IMR-90 (cell line): ENCODE results near the gene RGS4. TPM values are rescaled to one million over a fixed set of nuclear protein-coding genes. Genes with fewer than 3 reads are reported as not detected.

Experiments used
- ATAC-seq: fragments of 200-7000 bp; cut with Tn5 transposase; 2 replicates; pipeline ENCODE4 v1.9.1; 2020; ENCODE audit warnings: low read depth, mild to moderate bottlenecking, moderate library complexity
- BruUV-seq: library from RNA; stranded (reverse); fragments of 400-500 nt; replicated peaks from 2 replicates; lab custom pipeline; 2021; lab: Mats Ljungman, UMichigan
- CTCF ChIA-PET: fragments of 300-600 bp; formaldehyde crosslinking; extraction: SDS; loops from one replicate; lab custom pipeline; 2021; ENCODE audit warnings: antibody characterized with exemption; lab: Yijun Ruan, JAX
- POLR2A ChIA-PET: fragments of 300-600 bp; sonication (Branson Sonifier 250); formaldehyde crosslinking; loops from one replicate; lab custom pipeline; 2022; ENCODE audit warnings: antibody characterized with exemption; ENCODE audit not compliant: unreplicated experiment; lab: Charles Lee
- DNase-seq: peaks from one replicate; pipeline ENCODE4 v3.0.0; 2013
- H2AFZ ChIP-seq: replicated peaks from 2 replicates; pipeline ENCODE3; 2013; ENCODE audit warnings: low read length, mild to moderate bottlenecking; ENCODE audit not compliant: poor library complexity
- H2AK5ac ChIP-seq: 2 replicates; pipeline ENCODE4 v1.6.1; 2013; ENCODE audit warnings: low read depth, low read length, inconsistent platforms
- H2AK9ac ChIP-seq: replicated peaks from 2 replicates; pipeline ENCODE3; 2013; ENCODE audit warnings: mild to moderate bottlenecking, low read depth, low read length, moderate library complexity; ENCODE audit not compliant: poor library complexity
- H2BK120ac ChIP-seq: 2 replicates; pipeline ENCODE4 v1.6.1; 2013; ENCODE audit warnings: low read depth, low read length, inconsistent platforms
- H2BK15ac ChIP-seq: 3 replicates; pipeline ENCODE4 v1.6.1; 2013; ENCODE audit warnings: low read depth, low read length, inconsistent platforms
- H2BK20ac ChIP-seq: 2 replicates; pipeline ENCODE4 v1.6.1; 2013; ENCODE audit warnings: low read depth, mild to moderate bottlenecking, inconsistent platforms, low read length, moderate library complexity
- H2BK5ac ChIP-seq: 2 replicates; pipeline ENCODE4 v1.6.1; 2013; ENCODE audit warnings: mild to moderate bottlenecking, low read depth, low read length, inconsistent platforms; ENCODE audit not compliant: poor library complexity, severe bottlenecking
- H3K14ac ChIP-seq: replicated peaks from 2 replicates; pipeline ENCODE4 v1.6.1; 2013; ENCODE audit warnings: low read depth, low read length, inconsistent platforms
- H3K18ac ChIP-seq: 2 replicates; pipeline ENCODE4 v1.6.1; 2013; ENCODE audit warnings: low read depth, low read length, control low read depth
- H3K23ac ChIP-seq: 2 replicates; pipeline ENCODE4 v1.6.1; 2013; ENCODE audit warnings: low read depth, low read length, inconsistent platforms
- H3K27ac ChIP-seq: 2 replicates; pipeline ENCODE4 v1.5.1; 2013; ENCODE audit warnings: mild to moderate bottlenecking, control low read depth, low read length; ENCODE audit not compliant: insufficient read depth
- H3K27me3 ChIP-seq: 2 replicates; pipeline ENCODE4 v1.6.1; 2013; ENCODE audit warnings: low read length; ENCODE audit not compliant: control insufficient read depth, insufficient read depth
- H3K36me3 ChIP-seq: 2 replicates; pipeline ENCODE4 v1.6.1; 2013; ENCODE audit warnings: low read length, mixed read lengths; ENCODE audit not compliant: control insufficient read depth, insufficient read depth
- H3K4ac ChIP-seq: 2 replicates; pipeline ENCODE4 v1.6.1; 2013; ENCODE audit warnings: low read depth, low read length, inconsistent platforms
- H3K4me1 ChIP-seq: 2 replicates; pipeline ENCODE4 v1.6.1; 2013; ENCODE audit warnings: low read length, mixed read lengths; ENCODE audit not compliant: control insufficient read depth, insufficient read depth
- H3K4me2 ChIP-seq: 2 replicates; pipeline ENCODE4 v1.6.1; 2013; ENCODE audit warnings: low read depth, mild to moderate bottlenecking, control low read depth, low read length, moderate library complexity
- H3K4me3 ChIP-seq: 2 replicates; pipeline ENCODE4 v1.5.1; 2013; ENCODE audit warnings: low read depth, mild to moderate bottlenecking, control low read depth, low read length, moderate library complexity; ENCODE audit not compliant: insufficient read depth
- H3K56ac ChIP-seq: 2 replicates; pipeline ENCODE4 v1.6.1; 2013; ENCODE audit warnings: low read length, inconsistent platforms; ENCODE audit not compliant: insufficient read depth; ENCODE audit errors: extremely low read depth
- H3K79me1 ChIP-seq, 2 experiments: 2 replicates each; pipeline ENCODE4 v1.6.1; 2013; ENCODE audit warnings: low read length in 2 of 2, inconsistent platforms in 1 of 2, low read depth in 1 of 2
- H3K9ac ChIP-seq: 2 replicates; pipeline ENCODE4 v1.6.1; 2013; ENCODE audit warnings: low read depth, low read length, control low read depth
- H3K9me1 ChIP-seq: 2 replicates; pipeline ENCODE4 v1.6.1; 2013; ENCODE audit warnings: low read length, inconsistent platforms; ENCODE audit not compliant: insufficient read depth
- H3K9me3 ChIP-seq: 2 replicates; pipeline ENCODE4 v1.6.1; 2013; ENCODE audit warnings: low read length; ENCODE audit not compliant: control insufficient read depth, insufficient read depth
- H4K20me1 ChIP-seq: 2 replicates; pipeline ENCODE4 v1.6.1; 2013; ENCODE audit warnings: low read length, inconsistent platforms; ENCODE audit not compliant: insufficient read depth
- H4K5ac ChIP-seq: 2 replicates; pipeline ENCODE4 v1.6.1; 2013; ENCODE audit warnings: mild to moderate bottlenecking, low read depth, low read length, control low read depth
- H4K8ac ChIP-seq, 2 experiments: 2 replicates each; pipeline ENCODE4 v1.6.1; 2013; ENCODE audit warnings: low read depth in 2 of 2, low read length in 2 of 2, control low read depth in 1 of 2, inconsistent platforms in 1 of 2
- H4K91ac ChIP-seq: 2 replicates; pipeline ENCODE4 v1.6.1; 2013; ENCODE audit warnings: low read depth, low read length, inconsistent platforms; ENCODE audit not compliant: insufficient read depth
- BHLHE40 ChIP-seq: fragments of 150-350 bp; IDR thresholded peaks from 2 replicates; pipeline ENCODE4 v1.6.1; 2016; ENCODE audit warnings: mild to moderate bottlenecking, low read depth, low read length
- CEBPB ChIP-seq: IDR thresholded peaks from 2 replicates; pipeline ENCODE4 v1.6.1; 2012; ENCODE audit warnings: low read depth, low read length, improper control_type of control experiment
- CHD1 ChIP-seq: IDR thresholded peaks from 2 replicates; pipeline ENCODE4 v1.6.1; 2012; ENCODE audit warnings: low read depth, low read length, improper control_type of control experiment
- ELK1 ChIP-seq: fragments of 150-350 bp; IDR thresholded peaks from 2 replicates; pipeline ENCODE4 v1.6.1; 2016; ENCODE audit warnings: low read depth, mild to moderate bottlenecking, low read length, moderate library complexity, borderline replicate concordance
- FOS ChIP-seq: fragments of 150-350 bp; IDR thresholded peaks from 2 replicates; pipeline ENCODE4 v1.6.1; 2016; ENCODE audit warnings: low read depth, low read length
- MAFK ChIP-seq: IDR thresholded peaks from 2 replicates; pipeline ENCODE4 v1.6.1; 2012; ENCODE audit warnings: low read depth, low read length, improper control_type of control experiment
- MAZ ChIP-seq: IDR thresholded peaks from 2 replicates; pipeline ENCODE4 v1.6.1; 2012; ENCODE audit warnings: low read depth, mild to moderate bottlenecking, low read length, improper control_type of control experiment, moderate library complexity, borderline replicate concordance
- MXI1 ChIP-seq: IDR thresholded peaks from 2 replicates; pipeline ENCODE4 v1.6.1; 2012; ENCODE audit warnings: low read depth, mild to moderate bottlenecking, low read length, moderate library complexity, borderline replicate concordance
- POLR2A ChIP-seq: IDR thresholded peaks from 2 replicates; pipeline ENCODE4 v1.6.1; 2012; ENCODE audit warnings: mild to moderate bottlenecking, low read depth, low read length
- RAD21 ChIP-seq: IDR thresholded peaks from 2 replicates; pipeline ENCODE4 v1.6.1; 2012; ENCODE audit warnings: low read length, improper control_type of control experiment
- RCOR1 ChIP-seq: IDR thresholded peaks from 2 replicates; pipeline ENCODE4 v1.6.1; 2012; ENCODE audit warnings: mild to moderate bottlenecking, low read length, improper control_type of control experiment; ENCODE audit not compliant: insufficient replicate concordance
- RFX5 ChIP-seq: IDR thresholded peaks from 2 replicates; pipeline ENCODE4 v1.8.0; 2012; ENCODE audit warnings: low read depth, mild to moderate bottlenecking, low read length, moderate library complexity
- SMC3 ChIP-seq: fragments of 150-350 bp; IDR thresholded peaks from 2 replicates; pipeline ENCODE4 v1.6.1; 2016; ENCODE audit warnings: low read depth, mild to moderate bottlenecking, antibody characterized with exemption, low read length, moderate library complexity
- WGBS, 2 experiments: methylation state at CpG; one replicate each; pipeline versions ENCODE4 v1.1.5 to v1.1.7; 2013; ENCODE audit warnings: missing lambda C conversion rate in 2 of 2; ENCODE audit not compliant: insufficient read length in 1 of 2; ENCODE audit errors: extremely low coverage in 2 of 2; 5-methylcytosine and 5-hydroxymethylcytosine counted together
- dilution Hi-C: fragments of 300-500 bp; cut with HindIII; formaldehyde crosslinking; loops from one replicate; pipeline ENCODE4 v1.14.3; 2018; ENCODE audit warnings: low sequenced_read_pairs; ENCODE audit not compliant: unreplicated experiment
- in situ Hi-C: fragments of 300-500 bp; cut with MboI; formaldehyde crosslinking; loops from 3 replicates; pipeline ENCODE4 v1.14.3; 2019; ENCODE audit warnings: low sequenced_read_pairs, inconsistent platforms, mixed read lengths
- intact Hi-C: fragments of 100-400 bp; cut with micrococcal nuclease; formaldehyde crosslinking; loops from 2 replicates; pipeline ENCODE4 v1.10.0; 2022
- polyA plus RNA-seq, 3 experiments: library from polyadenylated mRNA; depleted of rRNA; stranded (reverse); fragments of >200 nt; gene quantifications; 2 replicates each; pipeline ENCODE4 v1.2.3, GENCODE V29; 2012; ENCODE audit warnings: low replicate concordance in 1 of 3
- total RNA-seq: library from RNA; depleted of rRNA; stranded (reverse); fragments of >200 nt; gene quantifications from 2 replicates; pipeline ENCODE4 v1.2.3, GENCODE V29; 2012
- TF ChIP-seq, protein P1 (sequence below): fragments of 150-350 bp; IDR thresholded peaks from 2 replicates; pipeline ENCODE4 v1.6.1; 2017; ENCODE audit warnings: mild to moderate bottlenecking, antibody characterized with exemption, low read length, low read depth
- TF ChIP-seq, protein P2 (sequence below): conservative IDR thresholded peaks from 2 replicates; pipeline ENCODE4 v1.5.1; 2012; ENCODE audit warnings: mild to moderate bottlenecking, low read depth, low read length, improper control_type of control experiment

Gene RGS4
- total and polyA plus RNA-seq, 2 of the 4 experiments (the other 2 are of a cell fraction), result 202 to 538 TPM

DNA sequence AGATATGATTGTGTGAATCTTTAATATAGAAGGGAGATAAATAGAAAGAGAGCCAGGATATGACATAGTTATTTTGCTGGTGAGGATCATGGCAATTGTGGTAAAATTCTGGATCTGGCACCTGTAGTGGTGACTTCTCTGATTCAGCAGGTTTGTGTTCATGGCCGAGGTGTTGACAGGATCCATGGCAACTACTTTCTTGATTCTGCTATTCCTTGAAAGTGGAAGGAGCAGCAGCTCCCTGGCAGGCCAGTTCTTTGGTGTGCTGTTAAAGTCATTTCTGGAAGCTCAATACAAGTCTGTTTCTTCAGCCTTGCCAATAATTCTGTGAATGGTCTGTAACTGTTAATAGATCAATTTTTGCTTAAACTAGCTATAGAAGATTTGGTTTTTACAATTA, 33.4 kb downstream of the RGS4 start:
- H3K4ac ChIP-seq, result no peak overlapping the region
- H3K23ac ChIP-seq, result no peak overlapping the region
- dilution Hi-C loops (no loop called here), intact Hi-C loops (no loop called here), in situ Hi-C loops (no loop called here)
- no peaks in the 10 kb centered on the region for H3K27me3 ChIP-seq
- no peak overlapping the region for H4K91ac ChIP-seq
- no peaks in the 10 kb centered on the region for H4K20me1 ChIP-seq
- H2BK15ac ChIP-seq, result no peak overlapping the region
- POLR2A ChIA-PET, result no interaction called here
- no peak overlapping the region for H4K8ac ChIP-seq
- TF ChIP-seq RFX5, result no peak
- no peak for TF ChIP-seq MXI1
- no peak for TF ChIP-seq POLR2A
- no peak for TF ChIP-seq FOS
- no peak for TF ChIP-seq RCOR1
- no peak for TF ChIP-seq CHD1
- TF ChIP-seq CEBPB, result no peak
- no peak for TF ChIP-seq ELK1
- TF ChIP-seq, protein P1, sequence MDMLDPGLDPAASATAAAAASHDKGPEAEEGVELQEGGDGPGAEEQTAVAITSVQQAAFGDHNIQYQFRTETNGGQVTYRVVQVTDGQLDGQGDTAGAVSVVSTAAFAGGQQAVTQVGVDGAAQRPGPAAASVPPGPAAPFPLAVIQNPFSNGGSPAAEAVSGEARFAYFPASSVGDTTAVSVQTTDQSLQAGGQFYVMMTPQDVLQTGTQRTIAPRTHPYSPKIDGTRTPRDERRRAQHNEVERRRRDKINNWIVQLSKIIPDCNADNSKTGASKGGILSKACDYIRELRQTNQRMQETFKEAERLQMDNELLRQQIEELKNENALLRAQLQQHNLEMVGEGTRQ, result no peak
- no peak for TF ChIP-seq SMC3
- no peak for TF ChIP-seq BHLHE40
- TF ChIP-seq MAFK, result no peak
- TF ChIP-seq, protein P2, sequence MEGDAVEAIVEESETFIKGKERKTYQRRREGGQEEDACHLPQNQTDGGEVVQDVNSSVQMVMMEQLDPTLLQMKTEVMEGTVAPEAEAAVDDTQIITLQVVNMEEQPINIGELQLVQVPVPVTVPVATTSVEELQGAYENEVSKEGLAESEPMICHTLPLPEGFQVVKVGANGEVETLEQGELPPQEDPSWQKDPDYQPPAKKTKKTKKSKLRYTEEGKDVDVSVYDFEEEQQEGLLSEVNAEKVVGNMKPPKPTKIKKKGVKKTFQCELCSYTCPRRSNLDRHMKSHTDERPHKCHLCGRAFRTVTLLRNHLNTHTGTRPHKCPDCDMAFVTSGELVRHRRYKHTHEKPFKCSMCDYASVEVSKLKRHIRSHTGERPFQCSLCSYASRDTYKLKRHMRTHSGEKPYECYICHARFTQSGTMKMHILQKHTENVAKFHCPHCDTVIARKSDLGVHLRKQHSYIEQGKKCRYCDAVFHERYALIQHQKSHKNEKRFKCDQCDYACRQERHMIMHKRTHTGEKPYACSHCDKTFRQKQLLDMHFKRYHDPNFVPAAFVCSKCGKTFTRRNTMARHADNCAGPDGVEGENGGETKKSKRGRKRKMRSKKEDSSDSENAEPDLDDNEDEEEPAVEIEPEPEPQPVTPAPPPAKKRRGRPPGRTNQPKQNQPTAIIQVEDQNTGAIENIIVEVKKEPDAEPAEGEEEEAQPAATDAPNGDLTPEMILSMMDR, result no peak
- no peak for TF ChIP-seq RAD21
- no peak for TF ChIP-seq MAZ
- ATAC-seq (no peak), DNase-seq (no peak)
- H3K4me3 ChIP-seq, result no peak overlapping the region
- H3K56ac ChIP-seq, result no peak overlapping the region
- no peak overlapping the region for H4K5ac ChIP-seq
- no peaks in the 10 kb centered on the region for H3K9me1 ChIP-seq
- no peak overlapping the region for H3K27ac ChIP-seq
- WGBS, 2 experiments, result no CpG with 5 or more reads among the region's 1 CpG
- no peak overlapping the region for H2AFZ ChIP-seq
- H3K4me1 ChIP-seq, result no peaks in the 10 kb centered on the region
- no peak overlapping the region for H3K9ac ChIP-seq
- H3K79me1 ChIP-seq, result no peaks in the 10 kb centered on the region
- BruUV-seq, result no TSS peak
- CTCF ChIA-PET, result no interaction called here
- H2BK120ac ChIP-seq, result no peak overlapping the region
- no peak overlapping the region for H2BK5ac ChIP-seq
- H3K14ac ChIP-seq, result no peak overlapping the region
- no peak overlapping the region for H2AK9ac ChIP-seq
- no peaks in the 10 kb centered on the region for H3K9me3 ChIP-seq
- H2AK5ac ChIP-seq, result no peak overlapping the region
- H3K4me2 ChIP-seq, result no peak overlapping the region
- H3K36me3 ChIP-seq, result no peaks in the 10 kb centered on the region
- no peak overlapping the region for H3K18ac ChIP-seq
- no peak overlapping the region for H2BK20ac ChIP-seq
